GM19238 (cell line): ENCODE results near the gene NLRP11.
"Not testable (repeated sequence)": the region's sequence is repeated elsewhere in the genome, so short reads cannot be mapped to it uniquely, and the experiment has no call there.

Source experiments
- DNase-seq: peaks from one replicate; pipeline ENCODE4 v3.0.0; 2011; ENCODE audit warnings: low spot score; ENCODE audit not compliant: insufficient read length

Gene NLRP11

GRCh38 chr19:55778331-55778730 is 53.5 kb downstream of the NLRP11 start:
- no peak for DNase-seq

GRCh38 chr19:55777528-55777927 is 54.3 kb downstream of the NLRP11 start:
- no peak for DNase-seq

- not testable (repeated sequence) for DNase-seq
Observed at GRCh38 chr19:55769632-55770031, 62.2 kb downstream of the NLRP11 start.

GRCh38 chr19:55768818-55769217 is 63.0 kb downstream of the NLRP11 start, which contains the start of gene RFPL4AL1:
TSS of gene RFPL4AL1 (plus strand) at chr19:55769118. CDS start at chr19:55771805, 2,687 bp downstream.
- not testable (repeated sequence) for DNase-seq

GRCh38 chr19:55766466-55766865 is 65.3 kb downstream of the NLRP11 start:
- DNase-seq, result no peak

GRCh38 chr19:55758797-55759196 is 73.0 kb downstream of the NLRP11 start, which contains the start of gene RFPL4A:
TSS of gene RFPL4A (plus strand) at chr19:55759097. CDS start at chr19:55761801, 2,704 bp downstream.
- not testable (repeated sequence) for DNase-seq

GRCh38 chr19:55756808-55757207 is 75.0 kb downstream of the NLRP11 start:
- DNase-seq, result not testable (repeated sequence)

- no peak for DNase-seq
Observed at GRCh38 chr19:55753401-55753800, 78.4 kb downstream of the NLRP11 start.

- DNase-seq, result no peak
Observed at GRCh38 chr19:55750715-55751114, 81.1 kb downstream of the NLRP11 start.

- no peak for DNase-seq
Observed at GRCh38 chr19:55738302-55738701, 93.5 kb downstream of the NLRP11 start, which contains the start of gene NLRP9. TSS of gene NLRP9 (minus strand) at chr19:55738402. CDS start at chr19:55738374, 28 bp downstream.
